ENCODE results near the gene CKB.

The CKB gene

GRCh38 chr14:103522649-103523574 lies at the start of gene CKB:
Gene CKB (minus strand): TSS chr14:103522830. CDS start chr14:103522493, 337 bp downstream.
- peak; percentile 55 for DNase-seq

- DNase-seq, result no peak
These were observed 46.8 kb upstream of the CKB start for GRCh38 chr14:103569408-103569807.

DNA sequence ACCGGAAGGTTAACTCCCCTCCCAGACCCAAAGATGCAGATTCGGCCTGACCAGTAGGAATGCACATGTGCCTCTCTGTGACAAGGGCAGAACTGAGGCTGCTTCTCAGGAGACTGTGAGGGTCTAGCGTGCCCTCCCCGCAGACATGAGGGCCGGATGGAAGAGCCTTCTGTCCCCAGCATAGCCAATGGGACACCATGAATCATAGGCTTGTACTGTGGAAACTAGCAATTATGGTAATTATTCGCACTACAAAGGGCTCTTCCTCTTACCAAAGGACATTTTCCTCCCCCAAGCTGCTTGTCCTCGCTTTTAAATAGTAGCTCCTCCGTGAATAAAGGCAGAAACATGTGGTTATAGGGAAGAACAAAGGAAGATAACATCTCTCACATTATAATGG lies 46.3 kb upstream of the CKB start:
- no peak for DNase-seq

DNA sequence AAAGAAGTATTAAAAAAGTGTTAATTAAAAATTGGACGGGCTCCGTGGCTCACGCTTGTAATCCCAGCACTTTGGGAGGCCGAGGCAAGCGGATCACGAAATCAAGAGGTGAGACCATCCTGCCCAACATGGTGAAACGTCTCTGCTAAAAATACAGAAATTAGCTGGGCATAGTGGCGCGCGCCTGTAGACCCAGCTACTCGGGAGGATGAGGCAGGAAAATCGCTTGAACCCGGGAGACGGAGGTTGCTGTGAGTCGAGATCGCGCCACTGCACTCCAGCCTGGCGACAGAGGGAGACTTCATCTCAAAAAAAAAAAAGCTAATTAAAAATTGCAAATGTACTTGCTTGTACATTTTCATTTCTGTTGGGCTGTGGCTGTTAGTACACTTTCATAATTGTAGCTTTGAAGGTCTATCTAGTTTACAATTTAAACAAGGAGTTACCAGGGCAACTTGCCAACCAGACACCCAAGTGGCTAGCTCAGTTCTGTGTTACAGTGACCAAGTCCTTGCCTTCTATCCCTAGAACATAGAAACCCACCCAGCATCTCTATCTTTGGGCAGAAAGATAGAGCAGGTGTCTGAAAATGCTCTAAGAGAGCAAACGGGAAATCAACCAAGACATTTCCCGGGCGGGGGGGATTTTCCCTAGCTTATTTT lies 41.3 kb upstream of the CKB start:
- peak; percentile 47 for DNase-seq

GRCh38 chr14:103563226-103563620 lies 40.6 kb upstream of the CKB start:
- no peak for DNase-seq

DNA sequence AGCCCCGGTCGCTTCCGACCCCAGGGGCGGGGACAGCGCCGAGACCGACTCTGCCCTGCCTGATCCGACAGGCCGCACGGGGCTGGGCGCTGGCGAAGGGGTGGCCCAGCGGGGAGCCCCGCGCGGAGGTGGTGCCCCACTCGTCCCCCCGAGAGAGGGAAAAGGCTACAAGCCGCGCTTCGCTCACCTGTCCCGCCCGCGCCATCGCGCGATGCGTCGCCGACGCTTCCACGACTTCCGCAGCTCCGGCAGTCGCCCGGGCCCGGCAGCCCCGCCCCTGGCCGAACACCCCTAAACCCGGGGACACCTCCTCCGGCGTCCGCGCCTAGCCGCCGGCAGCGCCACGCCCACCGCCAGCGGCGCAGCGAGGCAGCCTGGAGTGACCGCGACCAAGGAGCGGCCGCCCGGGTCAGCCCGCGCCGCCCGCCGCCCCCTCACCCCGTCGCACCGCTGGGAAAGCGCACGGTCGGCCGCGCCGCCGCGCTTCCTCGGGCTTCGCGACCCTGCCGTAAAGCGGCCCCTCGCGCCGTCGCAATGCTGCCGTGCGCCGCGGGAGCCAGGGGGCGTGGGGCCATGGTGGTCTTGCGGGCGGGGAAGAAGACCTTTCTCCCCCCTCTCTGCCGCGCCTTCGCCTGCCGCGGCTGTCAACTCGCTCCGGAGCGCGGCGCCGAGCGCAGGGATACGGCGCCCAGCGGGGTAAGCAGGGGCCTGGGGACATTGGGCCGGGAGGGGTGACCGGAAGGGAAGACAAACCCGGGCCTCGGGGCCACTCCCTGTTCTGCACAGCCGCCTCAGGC lies 40.0 kb upstream of the CKB start, which contains the start of the genes BAG5 and COA8:
Gene BAG5 (minus strand): TSS at position 229 of the 797 bp plus-strand sequence. CDS start 1,493 bp downstream, outside the sequence.
Gene COA8 (plus strand): TSS at position 532 of the 797 bp plus-strand sequence. CDS start 42 bp downstream, at position 574.
- peak; percentile 79 for DNase-seq

DNA sequence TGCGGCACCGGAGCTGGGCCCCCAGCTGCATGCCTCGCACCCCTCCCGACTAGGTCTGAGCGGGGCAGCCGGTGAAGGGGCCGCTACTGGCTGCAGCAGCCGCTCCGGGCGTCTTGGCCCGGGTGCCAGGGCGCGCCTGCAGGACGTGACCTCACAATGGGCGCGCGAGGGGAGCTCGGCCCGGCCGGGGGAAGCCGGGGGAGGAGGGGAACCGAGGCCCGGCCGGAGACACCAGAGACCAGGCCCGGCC lies 39.5 kb upstream of the CKB start:
- DNase-seq, result no peak

- DNase-seq, result peak; percentile 73
These were observed 39.0 kb upstream of the CKB start for GRCh38 chr14:103561381-103562178.

GRCh38 chr14:103560691-103561090 lies 38.1 kb upstream of the CKB start:
- no peak for DNase-seq

GRCh38 chr14:103559766-103560165 lies 37.1 kb upstream of the CKB start:
- DNase-seq, result no peak

DNA sequence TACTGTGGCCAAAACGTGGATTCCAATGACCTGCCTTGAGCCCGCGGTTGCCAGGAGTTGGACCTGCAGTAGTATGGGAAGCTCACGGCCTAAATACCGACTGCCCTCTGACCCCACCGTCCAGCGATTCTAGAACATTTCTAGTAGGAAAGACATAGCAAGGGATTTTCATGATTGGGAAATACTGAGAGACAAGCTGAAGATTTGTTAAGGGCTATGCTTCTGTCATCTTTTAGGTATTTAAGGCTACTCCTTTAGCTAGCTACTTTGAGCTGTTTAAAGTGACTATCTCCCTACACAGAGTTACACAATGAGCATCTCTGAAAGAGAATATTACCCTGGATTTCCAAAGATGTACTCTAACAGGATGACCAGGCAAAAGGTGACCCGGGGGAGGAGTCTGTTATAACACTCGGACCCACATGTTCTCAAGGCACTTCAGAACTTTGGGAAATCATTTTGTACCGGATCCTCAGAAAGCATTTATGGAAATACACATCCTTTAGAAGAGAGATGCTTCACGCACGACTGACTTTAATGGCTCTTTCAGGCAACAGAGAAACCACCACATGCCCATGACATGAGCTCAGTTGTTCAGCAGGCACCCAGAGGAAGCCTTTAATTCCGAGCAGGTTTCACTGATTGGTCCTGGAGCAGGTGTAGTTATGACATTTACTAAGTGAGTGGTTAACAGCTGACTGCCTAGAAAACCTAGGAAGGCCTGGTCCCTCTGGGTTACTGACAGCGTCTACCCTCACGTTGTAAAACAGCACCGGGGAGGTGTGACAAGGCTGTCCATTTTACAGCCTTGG lies 35.6 kb upstream of the CKB start:
- no peak for DNase-seq

- DNase-seq, result no peak
These were observed 34.5 kb upstream of the CKB start for GRCh38 chr14:103556946-103557758.

DNA sequence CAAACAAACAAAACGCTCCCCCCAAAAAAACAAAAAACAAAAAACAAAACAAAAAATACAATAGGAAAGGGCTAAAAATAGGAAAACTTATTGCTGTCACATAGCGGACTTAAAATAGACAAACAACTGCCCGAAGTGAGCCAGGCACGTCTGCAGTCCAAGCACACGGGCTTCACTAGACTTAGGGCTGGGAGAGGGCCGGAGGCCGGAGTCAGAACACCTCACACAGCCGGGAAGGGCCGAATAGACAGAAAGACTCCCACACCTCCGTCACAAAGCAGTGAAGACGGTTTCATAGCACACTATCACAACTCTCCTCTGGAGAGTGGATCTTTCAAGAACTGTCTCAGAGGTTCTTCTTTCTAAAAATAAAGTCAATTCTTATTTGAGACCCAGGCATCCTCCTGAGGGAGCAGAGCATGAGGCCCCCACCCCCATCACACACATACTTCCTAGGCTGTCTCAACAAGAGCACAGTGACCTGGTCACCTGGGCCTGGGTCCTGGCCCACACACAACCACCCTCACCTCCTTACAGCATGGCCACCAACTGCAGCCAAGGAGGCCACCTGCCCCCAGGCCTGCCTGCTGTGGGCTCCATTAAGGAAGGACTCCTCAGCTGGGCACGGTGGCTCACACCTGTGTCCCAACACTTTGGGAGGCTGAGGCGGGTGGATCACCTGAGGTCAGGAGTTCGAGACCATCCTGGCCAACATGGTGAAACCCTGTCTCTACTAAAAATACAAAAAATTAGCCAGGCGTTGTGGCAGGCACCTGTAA lies 33.1 kb upstream of the CKB start:
- no peak for DNase-seq

- no peak for DNase-seq
These were observed 30.2 kb upstream of the CKB start for GRCh38 chr14:103552846-103553210.

GRCh38 chr14:103552011-103552845 lies 29.6 kb upstream of the CKB start:
- no peak for DNase-seq

DNA sequence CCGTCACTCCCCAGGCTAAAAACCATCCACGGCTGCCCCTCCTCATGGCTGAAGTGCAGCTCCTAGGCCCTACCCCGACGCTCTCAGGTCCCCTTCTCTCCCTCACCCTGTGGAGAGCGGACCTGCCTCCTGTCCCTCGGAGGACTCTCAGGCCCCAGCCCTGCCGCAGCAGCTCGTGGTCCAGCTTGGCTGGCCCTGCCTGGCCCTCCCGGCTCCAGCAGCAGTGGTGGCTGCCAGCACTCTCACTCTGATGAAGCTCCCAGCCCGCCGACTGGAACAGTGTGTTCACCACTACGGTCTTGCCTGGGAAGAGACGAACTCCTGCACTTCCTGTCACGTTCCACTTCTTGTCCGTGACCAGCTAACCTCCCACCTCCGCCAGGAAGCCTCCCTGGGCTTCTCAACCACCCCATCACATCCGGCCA lies 28.7 kb upstream of the CKB start:
- DNase-seq, result no peak

GRCh38 chr14:103550451-103551337 lies 28.1 kb upstream of the CKB start:
- no peak for DNase-seq

All from hematopoietic multipotent progenitor cell treated with erythropoietin and hydrocortisone succinate and interleukin-3 and kit ligand, for 8 days (in vitro differentiated cells).